Measurements from ENCODE around the gene GPR132. TPM values are rescaled to one million over a fixed set of nuclear protein-coding genes. Genes with fewer than 3 reads are reported as not detected.

GPR132 gene
- total and polyA plus RNA-seq, 2 of the 13 experiments (the other 11 are each of a cell fraction or from before 2014, with no cell fraction given): not detected

DNA sequence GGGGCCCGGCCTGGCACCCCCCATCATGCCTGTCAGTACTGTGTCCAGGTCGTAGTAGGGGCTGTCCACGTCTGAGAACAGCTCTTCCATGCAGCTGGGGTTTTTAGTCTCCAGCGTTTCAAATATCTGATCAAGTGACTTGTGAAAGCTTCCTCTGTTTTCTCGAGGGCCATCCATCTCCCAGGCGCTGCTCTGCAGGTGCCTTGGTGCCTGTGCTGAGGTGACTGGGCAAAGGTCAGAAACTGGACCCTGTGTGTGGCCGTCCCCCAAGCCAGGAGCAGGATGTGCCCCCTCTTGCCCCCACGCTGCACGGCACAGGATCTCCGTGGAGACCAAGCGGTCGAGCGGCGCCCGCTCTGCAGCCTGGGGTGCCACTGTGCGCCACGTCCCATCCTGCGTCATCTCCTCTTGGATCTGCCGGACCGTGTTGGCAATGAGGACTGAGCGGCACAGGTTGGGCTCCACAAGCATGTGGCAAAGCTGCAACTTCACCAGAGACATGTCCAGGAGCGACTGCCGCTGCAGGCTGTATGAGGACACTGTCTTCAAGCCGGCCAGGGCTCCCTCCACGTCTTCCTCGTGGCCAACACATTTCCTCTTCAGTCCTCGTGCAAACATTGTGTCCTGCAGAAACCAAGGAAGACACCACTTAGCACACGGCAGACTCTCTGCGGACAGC, 53.8 kb downstream of the GPR132 start:
- no peaks in the 10 kb centered on the region for H3K9me3 ChIP-seq (ENCODE audit: low read length)
- no peak overlapping the region for H2AFZ ChIP-seq (ENCODE audit: low read length)
- no peak overlapping the region for H3K4me3 ChIP-seq (replicated peaks in 1 of 3; ENCODE audit: insufficient read depth in 1 of 3, low read depth in 2 of 3, low read length in 3 of 3)
- WGBS (ENCODE audit: low lambda C conversion rate): 93% methylated on average over 8 of the region's 29 CpGs
- ATAC-seq (no peak), DNase-seq (ENCODE audit: low spot score) (no peak), FAIRE-seq (no peak)
- in situ Hi-C loops (cut with HindIII; ENCODE audit: extremely low pct_ligation_motif_present, low pct_unique_long_range_greater_than_20kb): no loop called here
- H3K4me2 ChIP-seq (ENCODE audit: low read depth, low read length): no peak overlapping the region
- H3K9ac ChIP-seq (ENCODE audit: insufficient read depth, low read depth, low read length): no peak overlapping the region
- peaks cover 15 to 33% of the 10 kb centered on the region in 2 experiments; a peak in 4 of 5 replicates for H3K36me3 ChIP-seq (replicated peaks in 1 of 2; ENCODE audit: control insufficient read depth in 1 of 2, insufficient read depth in 2 of 2, low read length in 2 of 2)
- H3K4me1 ChIP-seq (ENCODE audit: insufficient read depth, low read length): peaks cover 28% of the 10 kb centered on the region
- ChIA-PET POLR2A (no interaction called here), CTCF (ENCODE audit: low intra/inter-chr PET ratio, low total read pairs) (interaction anchor here (2.4 kb wide), 1 partner anchor 34 kb away, joined by 16 read pairs; no protein-coding TSS in a partner anchor)
- intact Hi-C loops (cut with micrococcal nuclease; ENCODE audit: unreplicated experiment): no loop called here
- H3K79me2 ChIP-seq (ENCODE audit: insufficient read depth, low read length): peaks cover 50% of the 10 kb centered on the region
- BruUV-seq (replicated peaks): no TSS peak
- no peaks in the 10 kb centered on the region for H3K27me3 ChIP-seq (ENCODE audit: control insufficient read depth in 1 of 2, insufficient read depth in 2 of 2, low read length in 2 of 2)
- peaks cover 25% of the 10 kb centered on the region for H4K20me1 ChIP-seq (ENCODE audit: insufficient read depth, low read length)
- H3K27ac ChIP-seq (ENCODE audit: extremely low read length, insufficient read depth, low read length): no peak overlapping the region
- TF ChIP-seq, protein P1, sequence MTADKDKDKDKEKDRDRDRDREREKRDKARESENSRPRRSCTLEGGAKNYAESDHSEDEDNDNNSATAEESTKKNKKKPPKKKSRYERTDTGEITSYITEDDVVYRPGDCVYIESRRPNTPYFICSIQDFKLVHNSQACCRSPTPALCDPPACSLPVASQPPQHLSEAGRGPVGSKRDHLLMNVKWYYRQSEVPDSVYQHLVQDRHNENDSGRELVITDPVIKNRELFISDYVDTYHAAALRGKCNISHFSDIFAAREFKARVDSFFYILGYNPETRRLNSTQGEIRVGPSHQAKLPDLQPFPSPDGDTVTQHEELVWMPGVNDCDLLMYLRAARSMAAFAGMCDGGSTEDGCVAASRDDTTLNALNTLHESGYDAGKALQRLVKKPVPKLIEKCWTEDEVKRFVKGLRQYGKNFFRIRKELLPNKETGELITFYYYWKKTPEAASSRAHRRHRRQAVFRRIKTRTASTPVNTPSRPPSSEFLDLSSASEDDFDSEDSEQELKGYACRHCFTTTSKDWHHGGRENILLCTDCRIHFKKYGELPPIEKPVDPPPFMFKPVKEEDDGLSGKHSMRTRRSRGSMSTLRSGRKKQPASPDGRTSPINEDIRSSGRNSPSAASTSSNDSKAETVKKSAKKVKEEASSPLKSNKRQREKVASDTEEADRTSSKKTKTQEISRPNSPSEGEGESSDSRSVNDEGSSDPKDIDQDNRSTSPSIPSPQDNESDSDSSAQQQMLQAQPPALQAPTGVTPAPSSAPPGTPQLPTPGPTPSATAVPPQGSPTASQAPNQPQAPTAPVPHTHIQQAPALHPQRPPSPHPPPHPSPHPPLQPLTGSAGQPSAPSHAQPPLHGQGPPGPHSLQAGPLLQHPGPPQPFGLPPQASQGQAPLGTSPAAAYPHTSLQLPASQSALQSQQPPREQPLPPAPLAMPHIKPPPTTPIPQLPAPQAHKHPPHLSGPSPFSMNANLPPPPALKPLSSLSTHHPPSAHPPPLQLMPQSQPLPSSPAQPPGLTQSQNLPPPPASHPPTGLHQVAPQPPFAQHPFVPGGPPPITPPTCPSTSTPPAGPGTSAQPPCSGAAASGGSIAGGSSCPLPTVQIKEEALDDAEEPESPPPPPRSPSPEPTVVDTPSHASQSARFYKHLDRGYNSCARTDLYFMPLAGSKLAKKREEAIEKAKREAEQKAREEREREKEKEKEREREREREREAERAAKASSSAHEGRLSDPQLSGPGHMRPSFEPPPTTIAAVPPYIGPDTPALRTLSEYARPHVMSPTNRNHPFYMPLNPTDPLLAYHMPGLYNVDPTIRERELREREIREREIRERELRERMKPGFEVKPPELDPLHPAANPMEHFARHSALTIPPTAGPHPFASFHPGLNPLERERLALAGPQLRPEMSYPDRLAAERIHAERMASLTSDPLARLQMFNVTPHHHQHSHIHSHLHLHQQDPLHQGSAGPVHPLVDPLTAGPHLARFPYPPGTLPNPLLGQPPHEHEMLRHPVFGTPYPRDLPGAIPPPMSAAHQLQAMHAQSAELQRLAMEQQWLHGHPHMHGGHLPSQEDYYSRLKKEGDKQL (CRISPR knock-in tag; IDR thresholded peaks at IDR 0.05; ENCODE audit: low read depth): no peak
- TF ChIP-seq TMF1 (CRISPR knock-in tag; IDR thresholded peaks at IDR 0.05; ENCODE audit: low read depth) (no peak), ZNF850 (CRISPR knock-in tag; conservative IDR thresholded peaks at IDR 0.05) (no peak), HNRNPL (IDR thresholded peaks at IDR 0.05; ENCODE audit: low read depth, low read length) (0 out of 2 replicates have a peak, but pooled peaks have one; percentile 7), ETV6 (CRISPR knock-in tag; conservative IDR thresholded peaks at IDR 0.05) (no peak), PITX1 (CRISPR knock-in tag; IDR thresholded peaks at IDR 0.05) (no peak), AGO2 (optimal IDR thresholded peaks at IDR 0.05; ENCODE audit: low read depth, low read length) (peak; percentile 6), ZNF205 (CRISPR knock-in tag; IDR thresholded peaks at IDR 0.05) (peak; percentile 93), ZNF543 (CRISPR knock-in tag; IDR thresholded peaks at IDR 0.05) (no peak), RBAK (CRISPR knock-in tag; IDR thresholded peaks at IDR 0.05) (no peak)
- TF ChIP-seq, protein P2, sequence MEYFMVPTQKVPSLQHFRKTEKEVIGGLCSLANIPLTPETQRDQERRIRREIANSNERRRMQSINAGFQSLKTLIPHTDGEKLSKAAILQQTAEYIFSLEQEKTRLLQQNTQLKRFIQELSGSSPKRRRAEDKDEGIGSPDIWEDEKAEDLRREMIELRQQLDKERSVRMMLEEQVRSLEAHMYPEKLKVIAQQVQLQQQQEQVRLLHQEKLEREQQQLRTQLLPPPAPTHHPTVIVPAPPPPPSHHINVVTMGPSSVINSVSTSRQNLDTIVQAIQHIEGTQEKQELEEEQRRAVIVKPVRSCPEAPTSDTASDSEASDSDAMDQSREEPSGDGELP (IDR thresholded peaks at IDR 0.05; ENCODE audit: borderline replicate concordance, low read depth): no peak
- TF ChIP-seq, protein P3, sequence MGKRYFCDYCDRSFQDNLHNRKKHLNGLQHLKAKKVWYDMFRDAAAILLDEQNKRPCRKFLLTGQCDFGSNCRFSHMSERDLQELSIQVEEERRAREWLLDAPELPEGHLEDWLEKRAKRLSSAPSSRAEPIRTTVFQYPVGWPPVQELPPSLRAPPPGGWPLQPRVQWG (CRISPR knock-in tag; IDR thresholded peaks at IDR 0.05; ENCODE audit: borderline replicate concordance, low read depth): no peak
- TF ChIP-seq, protein P4, sequence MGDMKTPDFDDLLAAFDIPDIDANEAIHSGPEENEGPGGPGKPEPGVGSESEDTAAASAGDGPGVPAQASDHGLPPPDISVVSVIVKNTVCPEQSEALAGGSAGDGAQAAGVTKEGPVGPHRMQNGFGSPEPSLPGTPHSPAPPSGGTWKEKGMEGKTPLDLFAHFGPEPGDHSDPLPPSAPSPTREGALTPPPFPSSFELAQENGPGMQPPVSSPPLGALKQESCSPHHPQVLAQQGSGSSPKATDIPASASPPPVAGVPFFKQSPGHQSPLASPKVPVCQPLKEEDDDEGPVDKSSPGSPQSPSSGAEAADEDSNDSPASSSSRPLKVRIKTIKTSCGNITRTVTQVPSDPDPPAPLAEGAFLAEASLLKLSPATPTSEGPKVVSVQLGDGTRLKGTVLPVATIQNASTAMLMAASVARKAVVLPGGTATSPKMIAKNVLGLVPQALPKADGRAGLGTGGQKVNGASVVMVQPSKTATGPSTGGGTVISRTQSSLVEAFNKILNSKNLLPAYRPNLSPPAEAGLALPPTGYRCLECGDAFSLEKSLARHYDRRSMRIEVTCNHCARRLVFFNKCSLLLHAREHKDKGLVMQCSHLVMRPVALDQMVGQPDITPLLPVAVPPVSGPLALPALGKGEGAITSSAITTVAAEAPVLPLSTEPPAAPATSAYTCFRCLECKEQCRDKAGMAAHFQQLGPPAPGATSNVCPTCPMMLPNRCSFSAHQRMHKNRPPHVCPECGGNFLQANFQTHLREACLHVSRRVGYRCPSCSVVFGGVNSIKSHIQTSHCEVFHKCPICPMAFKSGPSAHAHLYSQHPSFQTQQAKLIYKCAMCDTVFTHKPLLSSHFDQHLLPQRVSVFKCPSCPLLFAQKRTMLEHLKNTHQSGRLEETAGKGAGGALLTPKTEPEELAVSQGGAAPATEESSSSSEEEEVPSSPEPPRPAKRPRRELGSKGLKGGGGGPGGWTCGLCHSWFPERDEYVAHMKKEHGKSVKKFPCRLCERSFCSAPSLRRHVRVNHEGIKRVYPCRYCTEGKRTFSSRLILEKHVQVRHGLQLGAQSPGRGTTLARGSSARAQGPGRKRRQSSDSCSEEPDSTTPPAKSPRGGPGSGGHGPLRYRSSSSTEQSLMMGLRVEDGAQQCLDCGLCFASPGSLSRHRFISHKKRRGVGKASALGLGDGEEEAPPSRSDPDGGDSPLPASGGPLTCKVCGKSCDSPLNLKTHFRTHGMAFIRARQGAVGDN (CRISPR knock-in tag; IDR thresholded peaks at IDR 0.05): peak; percentile 16; the same call in 1 of the 2 replicates

Measured in HepG2 (cell line).